CD4-positive, alpha-beta T cell treated with Interleukin-21 for 1 hour (primary cell): ENCODE measurements around the gene THOP1.
A peak's percentile ranks its signal among the peaks of the same experiment; 100 is the strongest.

Experiments used
- DNase-seq: peaks from one replicate; pipeline ENCODE4 v3.0.0-alpha.2; 2020

THOP1 gene

DNA sequence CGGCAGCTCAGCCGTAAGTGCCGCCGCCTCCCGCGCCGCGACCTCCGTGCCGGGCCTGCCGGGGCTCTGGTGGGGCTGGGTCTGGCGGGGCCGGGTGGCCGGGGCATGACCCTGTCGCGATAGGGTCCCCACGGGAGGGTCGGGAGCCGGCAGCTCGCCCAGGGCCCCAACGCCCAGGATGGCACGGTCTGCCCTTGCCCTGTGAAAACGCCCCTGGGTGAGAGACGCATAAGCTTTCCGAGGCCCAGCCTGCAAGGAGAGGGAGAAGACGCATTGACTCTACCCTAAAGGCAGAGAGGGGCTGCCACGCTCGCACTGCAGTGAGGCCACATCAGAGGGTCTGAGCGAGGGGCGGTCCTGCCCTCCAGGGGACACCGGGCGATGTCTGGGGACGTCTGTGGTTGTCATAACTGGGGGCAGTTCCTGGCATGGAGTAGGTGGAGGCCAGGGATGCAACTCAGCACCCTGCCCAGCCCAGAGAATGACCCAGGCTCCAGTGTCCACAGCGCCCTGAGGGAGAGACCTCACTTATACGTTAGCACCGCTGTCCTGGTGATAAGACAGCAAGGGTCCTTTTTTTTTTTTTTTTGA is 34.9 kb downstream of the THOP1 start:
- no peak for DNase-seq

DNA sequence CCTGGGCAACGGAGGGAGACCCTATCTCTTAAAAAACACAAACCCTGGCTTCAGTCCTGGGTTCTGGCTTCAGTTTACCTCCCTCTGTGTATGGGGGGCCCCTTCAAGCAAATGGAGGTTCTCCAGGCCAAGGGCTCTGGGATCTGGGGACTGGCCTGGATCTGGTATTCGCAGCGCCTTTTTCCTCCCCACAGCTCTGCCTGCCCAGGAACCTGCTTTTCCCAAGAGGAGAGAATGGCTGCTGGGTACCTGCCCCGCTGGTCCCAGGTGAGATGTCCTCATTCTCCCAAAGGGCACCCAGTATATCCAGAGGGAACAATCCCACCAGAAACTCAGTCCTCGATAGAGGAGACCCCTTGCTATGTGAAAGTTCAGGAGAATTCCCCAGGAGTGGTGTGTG is 37.5 kb downstream of the THOP1 start:
- no peak for DNase-seq

DNA sequence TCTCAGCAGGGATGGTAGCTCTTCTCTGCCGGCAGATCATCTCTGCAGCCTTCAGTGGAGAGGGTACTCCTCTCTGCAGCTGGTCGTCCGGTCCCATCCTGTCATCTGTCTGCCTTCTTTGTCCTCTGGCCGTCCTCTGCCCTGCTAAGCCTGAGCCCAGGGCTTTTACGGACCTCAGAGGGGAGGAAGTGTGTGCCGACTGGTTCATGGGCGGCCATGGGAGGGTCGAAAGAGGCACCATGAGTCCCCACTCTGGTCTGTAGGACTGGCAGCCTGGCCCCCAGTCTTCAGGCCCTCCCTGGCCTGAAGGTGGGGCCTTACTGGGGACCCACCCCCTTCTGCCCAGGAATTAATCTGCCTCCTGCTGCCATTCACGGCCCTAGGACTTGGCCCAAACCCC is 38.3 kb downstream of the THOP1 start:
- no peak for DNase-seq

DNA sequence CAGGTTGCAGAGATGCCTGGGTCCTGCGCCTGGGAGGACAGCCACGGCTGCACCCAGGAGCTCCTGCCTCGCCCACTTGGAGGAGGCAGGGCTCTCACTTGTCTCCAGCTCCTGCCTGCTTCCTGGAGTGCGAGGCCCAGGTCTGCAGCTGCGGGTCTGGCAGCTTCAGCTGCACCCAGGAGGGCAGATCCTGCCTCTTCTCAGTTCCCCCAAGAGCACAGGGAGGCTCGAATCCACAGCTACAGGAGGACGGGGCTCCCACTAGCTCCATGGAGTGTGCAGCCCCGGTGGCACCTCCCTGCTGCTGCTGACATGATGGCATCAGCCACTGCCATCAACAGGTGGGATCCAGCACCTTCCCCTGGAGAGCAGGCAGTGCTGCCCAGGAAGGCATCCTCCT is 38.8 kb downstream of the THOP1 start:
- DNase-seq: no peak

DNA sequence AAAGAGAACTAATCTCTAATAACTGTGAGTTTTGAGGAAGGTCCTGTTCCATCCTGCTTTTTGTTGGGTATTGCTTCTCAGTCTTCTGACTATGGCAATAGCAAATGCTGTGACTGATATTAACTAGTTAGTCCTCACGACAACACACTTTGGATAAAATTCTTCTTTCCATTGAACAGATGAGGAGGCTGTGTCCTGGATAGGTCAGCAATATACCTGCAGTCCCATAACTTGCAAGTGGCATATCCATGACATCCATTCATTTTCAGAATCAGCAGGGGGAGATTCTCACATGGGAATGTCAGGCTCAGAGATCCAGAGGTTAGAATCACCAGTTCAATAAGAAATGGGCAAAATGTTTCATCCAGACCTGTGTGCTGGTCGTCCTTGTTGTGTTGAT is 41.7 kb downstream of the THOP1 start:
- no peak for DNase-seq

DNA sequence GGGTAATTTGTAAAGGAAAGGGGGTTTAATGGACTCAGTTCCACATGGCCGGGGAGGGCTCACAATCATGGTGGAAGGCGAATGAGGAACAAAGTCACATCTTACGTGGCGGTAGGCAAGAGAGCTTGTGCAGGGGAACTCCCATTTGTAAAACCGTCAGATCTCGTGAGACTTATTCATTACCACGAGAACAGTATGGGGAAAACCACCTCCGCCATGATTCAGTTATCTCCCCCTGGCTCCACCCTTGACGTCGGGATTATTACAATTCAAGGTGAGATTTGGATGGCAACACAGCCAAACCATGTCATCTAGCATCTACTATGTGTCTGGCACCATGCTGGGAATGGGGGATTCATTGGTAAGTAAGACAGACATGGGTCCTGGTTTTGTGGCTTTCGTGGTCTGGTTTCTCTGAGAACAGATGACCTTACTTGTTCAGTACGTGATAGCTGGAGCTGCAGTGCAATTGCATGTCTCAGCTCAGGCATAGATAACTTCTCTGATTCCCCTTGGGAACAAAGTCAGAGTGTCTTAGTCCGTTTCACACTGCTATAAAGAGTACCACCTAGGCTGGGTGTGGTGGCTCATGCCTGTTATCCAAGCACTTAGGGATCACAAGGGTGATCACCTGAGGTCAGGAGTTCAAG is 42.7 kb downstream of the THOP1 start:
- DNase-seq: no peak

DNA sequence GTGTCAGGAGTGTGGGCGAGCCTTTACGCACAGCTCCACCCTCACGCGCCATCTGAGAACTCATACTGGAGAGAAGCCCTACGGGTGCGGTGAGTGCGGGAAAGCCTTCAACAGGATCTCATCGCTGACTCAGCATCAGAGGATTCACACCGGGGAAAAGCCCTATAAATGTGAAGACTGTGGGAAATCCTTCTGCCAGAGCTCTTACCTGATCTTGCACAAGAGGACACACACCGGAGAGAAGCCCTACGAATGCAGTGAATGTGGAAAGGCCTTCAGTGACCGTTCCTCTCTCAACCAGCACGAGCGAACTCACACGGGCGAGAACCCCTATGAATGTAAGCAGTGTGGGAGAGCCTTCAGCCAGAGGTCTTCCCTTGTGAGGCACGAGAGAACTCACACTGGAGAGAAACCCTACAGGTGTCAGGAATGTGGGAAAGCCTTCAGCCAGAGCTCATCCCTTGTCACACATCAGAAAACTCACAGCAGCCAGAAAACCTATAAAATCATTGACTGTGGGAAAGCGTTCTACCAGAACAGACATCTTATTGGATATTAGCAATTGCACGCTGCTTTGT is 49.1 kb downstream of the THOP1 start:
- no peak for DNase-seq

DNA sequence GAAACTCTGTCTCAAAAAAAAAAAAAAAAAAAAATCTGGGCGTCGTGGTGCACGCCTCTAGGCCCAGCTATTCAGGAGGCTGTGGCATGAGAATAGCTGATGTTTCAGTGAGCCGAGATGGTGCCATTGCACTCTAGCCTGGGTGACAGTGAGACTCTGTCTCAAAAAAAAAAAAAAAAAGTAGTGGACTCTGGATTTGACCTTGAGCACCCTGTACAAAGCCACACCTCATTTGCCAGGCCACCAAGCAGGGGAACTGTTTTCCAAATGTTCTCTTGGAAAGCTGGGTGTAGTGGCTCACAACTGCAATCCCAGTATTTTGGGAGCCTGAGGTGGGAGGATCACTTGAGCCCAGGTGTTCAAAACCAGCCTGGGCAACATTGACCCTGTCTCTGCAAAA is 52.1 kb downstream of the THOP1 start:
- no peak for DNase-seq

DNA sequence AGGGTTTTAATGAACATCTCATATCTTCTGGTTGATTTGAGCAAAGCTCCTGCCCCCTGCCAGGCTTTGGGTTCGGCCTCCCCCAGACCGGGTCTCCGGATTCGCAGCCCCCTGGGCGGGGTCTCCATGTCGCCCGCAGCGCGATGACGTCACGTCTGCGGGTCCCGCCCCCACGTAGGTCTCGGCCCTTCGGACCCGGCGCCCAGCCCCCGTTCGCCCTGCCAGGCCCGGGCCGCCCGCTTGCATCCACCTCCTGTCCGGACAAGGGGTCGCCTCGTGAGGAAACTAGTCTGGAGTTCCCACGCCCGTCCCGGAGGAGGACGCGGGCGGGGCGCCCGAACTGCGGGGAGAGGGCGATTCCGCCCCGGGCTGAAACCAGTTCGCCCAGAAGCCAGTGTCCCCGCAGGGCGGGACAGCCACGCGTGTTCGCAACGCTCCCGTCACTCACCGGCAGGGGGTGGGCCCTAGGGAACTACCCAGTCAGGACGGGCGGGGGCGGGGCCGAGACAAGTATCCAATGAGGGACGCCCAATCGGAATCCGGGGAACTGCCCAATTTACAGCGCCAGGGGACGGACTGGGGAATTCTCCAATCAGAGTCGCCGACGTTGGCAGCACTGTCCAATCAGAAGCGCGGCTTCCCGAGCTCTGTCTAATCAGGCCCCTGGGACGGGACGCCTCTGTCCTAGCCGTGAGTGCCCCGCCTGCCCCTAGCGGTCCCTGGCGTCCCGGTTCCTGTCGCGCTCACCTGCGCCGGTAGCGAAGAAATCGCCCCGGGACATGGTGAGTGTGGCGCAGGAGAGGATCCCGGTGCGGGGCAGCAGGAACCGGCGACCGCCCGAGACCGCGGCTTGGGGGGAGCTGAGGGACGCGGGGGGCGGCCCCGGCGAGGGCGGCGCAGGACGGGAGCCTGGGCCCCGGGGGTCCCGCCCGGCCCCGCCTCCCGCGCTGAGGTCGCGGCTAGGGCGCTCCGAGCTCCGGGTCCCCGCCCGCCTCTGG is 55.8 kb downstream of the THOP1 start, which contains the start of gene ZNF555:
Gene ZNF555 (plus strand): TSS at position 682 of the 998 bp plus-strand sequence. CDS start 98 bp downstream, at position 780.
- peak; percentile 99 for DNase-seq

DNA sequence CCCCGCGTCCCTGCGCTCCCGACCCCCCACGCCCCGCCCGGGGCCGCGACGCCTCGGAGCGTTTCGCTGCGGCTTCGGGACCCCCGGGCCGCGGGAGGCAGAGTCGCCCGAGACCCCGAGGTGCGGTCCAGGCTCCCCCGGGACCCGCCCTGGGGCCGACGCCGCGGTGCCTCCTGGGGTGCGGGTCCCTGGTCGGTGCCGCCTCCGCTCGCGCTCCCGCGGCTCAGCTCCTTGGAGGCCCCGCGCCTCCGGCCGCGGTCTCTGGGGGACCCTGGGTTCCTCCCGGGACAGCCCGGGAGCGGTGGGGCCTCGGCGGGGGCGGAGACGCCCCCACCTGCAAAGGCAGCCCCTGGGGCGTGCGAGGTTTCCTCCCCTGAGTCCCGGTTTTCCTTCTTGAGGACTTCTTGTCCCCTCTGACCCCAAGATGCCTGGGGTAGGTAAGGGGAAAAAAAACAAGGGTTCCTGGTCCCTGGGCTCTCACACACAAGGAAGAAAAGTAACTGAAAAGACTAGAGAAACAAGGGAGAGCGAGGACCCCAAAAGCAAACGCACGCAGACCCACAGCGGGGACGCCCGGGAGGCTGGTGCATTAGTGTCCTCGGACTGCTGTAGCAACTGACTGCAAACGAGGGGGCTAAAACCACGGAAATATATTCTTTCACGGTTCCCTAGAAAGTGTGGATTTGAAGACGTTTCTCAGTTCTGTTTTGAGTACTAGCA is 56.7 kb downstream of the THOP1 start:
- DNase-seq: no peak

DNA sequence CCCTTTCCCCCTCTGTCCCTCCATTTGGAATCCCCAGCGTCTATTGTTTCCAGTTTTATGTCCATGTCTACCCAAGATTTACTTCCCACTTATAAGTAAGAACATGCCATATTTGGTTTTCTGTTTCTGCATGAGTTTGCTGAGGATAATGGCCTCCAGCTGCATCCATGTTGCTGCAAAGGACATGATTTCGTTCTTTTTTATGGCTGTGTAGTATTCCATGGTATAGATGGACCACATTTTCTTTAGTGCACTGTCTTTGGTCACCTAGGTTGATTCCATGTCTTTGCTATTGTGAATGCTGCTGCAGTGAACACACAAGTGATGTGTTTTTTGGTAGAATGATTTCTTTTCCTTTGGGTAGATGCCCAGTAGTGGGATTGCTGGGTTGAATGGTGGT is 59.8 kb downstream of the THOP1 start:
- no peak for DNase-seq

DNA sequence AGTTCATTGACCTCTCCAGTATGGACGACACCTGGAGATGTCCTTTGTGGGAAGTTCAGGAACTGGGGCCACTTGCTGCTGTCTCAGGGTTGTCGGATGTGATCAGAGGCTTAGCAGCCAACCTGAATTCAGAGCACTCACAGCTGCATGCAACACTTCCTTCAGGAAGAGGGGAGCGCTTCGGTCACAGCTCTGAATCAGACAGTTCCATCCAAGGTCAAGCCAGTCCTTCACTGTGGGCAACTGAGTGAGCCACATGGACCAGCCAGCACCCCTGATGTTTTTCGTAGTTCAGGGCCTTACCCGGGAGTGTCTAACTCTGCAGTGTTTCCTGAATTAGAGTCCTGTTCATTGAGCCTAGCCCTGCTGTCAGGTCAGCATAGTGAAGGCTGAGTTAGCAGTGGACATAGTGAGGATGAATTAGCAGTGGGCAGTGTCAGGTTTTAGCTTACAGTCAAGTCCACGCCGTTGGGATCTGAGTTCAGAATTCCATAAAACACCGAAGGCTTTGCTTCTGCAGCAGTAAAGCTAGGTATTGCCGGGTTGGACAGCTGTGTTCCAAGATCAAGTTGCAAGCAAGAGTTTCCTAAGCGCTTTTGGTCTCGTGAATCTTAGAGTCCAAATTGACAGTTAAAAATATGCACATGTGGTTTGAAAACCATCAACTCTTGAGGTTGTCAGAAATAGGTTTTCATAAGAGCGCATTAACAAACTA is 61.0 kb downstream of the THOP1 start:
- DNase-seq: no peak

DNA sequence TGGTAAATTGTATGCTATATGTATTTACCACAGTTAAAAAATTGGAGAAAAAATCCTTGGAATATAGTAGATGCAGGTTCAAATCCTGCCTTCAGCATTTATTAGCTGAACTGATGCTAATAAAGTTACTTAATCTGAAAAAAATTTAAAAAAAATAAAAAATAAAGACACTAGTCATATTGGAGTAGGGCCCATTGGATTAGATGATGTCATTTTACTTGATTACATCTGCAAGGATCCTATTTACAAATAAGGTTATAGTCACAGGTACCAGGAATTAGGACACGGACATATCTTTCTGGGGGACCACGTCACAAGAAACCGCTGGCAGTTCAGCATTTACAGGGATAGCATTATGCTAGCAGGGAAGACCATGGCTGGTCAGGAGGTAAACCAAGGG is 62.2 kb downstream of the THOP1 start:
- no peak for DNase-seq

DNA sequence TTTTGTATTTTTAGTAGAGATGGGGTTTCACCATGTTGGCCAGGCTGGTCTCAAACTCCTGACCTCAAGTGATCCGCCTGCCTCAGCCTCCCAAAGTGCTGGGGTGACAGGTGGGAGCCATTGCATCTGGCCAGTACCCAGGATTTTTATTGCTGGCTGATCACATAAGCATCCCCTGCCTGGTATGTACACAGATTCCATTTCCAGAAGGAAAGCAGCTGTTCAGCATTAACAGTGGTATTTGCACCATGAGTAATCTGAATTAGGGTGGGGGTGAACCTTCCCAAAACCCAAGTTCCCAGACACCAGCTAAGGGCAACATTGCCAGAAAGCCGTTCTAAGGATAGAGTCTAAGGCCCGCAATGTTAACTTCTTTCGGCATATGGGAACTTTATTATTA is 63.3 kb downstream of the THOP1 start:
- DNase-seq: no peak

DNA sequence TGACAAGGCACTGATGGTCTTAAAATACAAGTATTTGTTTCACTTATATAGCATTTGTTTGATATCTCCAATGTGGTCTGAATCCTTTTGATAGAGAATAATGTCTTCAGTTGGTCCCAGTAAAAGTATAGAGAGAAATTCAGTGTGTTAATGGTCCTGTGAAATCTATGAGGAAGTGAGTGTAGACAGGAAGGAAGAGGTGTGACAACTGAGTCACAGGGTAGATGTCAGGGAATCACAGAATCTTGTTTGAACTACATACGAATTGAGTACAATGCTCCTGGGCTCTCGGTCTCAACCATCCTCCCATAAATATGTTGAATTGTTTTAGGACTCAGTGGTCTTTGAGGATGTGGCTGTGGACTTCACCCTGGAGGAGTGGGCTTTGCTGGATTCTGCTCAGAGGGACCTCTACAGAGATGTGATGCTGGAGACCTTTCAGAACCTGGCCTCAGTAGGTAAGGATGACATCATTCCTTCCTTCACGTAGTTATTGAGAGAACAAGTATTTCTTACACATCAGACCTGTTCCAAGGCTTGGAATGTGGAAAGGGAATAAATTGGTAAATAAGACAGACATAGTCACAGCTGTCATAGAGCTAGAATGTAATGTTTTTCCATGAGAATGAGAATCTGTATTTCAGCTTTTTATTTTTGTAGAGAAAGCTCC is 65.1 kb downstream of the THOP1 start:
- DNase-seq: no peak

DNA sequence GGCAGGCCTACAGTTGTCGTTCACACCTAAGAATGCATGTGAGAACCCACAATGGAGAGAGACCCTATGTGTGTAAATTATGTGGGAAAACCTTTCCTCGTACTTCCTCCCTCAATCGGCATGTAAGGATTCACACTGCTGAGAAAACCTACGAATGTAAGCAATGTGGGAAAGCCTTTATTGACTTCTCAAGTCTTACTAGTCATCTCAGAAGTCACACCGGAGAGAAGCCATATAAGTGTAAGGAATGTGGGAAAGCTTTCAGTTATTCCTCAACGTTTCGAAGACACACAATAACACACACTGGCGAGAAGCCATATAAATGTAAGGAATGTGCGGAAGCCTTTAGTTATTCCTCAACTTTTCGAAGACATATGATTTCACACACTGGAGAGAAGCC is 67.3 kb downstream of the THOP1 start:
- no peak for DNase-seq

DNA sequence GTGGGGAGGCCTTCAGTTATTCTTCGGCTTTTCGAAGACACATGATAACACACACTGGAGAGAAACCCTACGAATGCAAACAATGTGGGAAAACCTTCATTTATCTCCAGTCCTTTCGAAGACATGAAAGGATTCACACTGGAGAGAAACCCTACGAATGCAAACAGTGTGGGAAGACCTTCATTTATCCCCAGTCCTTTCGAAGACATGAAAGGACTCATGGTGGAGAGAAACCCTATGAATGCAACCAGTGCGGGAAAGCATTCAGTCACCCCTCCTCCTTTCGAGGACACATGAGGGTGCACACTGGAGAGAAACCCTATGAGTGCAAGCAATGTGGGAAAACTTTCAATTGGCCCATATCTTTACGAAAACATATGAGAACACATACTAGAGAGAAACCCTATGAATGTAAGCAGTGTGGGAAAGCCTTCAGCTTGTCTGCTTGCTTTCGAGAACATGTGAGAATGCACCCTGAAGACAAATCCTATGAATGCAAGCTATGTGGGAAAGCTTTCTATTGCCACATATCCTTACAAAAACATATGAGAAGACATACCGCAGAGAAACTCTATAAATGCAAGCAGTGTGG is 67.8 kb downstream of the THOP1 start:
- no peak for DNase-seq

DNA sequence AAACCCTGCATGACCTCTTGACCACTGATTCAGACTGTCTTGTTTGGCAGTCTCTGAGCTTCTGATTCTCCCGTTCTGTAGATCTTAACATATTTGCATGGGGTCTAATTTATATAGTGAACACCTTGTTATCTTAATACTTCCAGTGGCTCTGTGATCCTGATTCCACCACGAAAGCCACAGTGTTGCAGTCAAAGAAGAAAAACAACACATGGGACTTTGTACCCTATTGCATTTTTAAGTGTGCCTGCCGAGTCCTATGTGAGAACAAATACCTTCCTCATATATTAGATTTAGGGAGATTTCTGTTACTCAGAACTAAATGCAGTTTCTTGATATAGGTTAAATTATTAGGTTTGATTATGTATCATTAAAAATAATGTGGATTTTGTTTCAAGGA is 69.5 kb downstream of the THOP1 start:
- DNase-seq: no peak

DNA sequence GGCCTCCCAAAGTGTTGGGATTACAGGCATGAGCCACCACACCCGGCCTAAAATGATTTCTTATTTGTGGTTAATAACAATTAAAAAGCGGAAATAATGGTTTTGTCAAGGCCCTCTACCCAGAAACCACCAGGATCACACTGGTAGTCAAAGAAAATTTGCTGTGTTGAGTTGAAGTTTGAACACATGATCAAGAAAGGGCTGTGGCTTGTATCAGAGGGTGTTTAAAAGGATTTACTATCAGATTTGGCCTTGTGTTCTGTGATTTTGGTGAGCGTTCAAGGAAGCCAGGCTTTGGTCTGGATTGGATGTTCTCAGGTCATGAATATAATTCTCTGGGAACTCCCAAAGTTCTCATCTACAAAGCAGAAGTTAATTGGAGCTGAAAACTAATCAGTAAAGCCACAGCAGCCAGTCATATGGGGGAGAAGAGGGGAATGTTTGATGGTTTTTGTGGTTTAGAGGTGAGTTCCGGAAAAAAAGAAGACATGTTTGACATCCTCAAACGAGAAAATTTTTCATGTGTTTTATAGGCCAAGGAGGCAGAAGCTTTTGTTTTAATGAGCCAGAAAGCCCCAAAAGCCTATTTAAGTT is 71.3 kb downstream of the THOP1 start:
- DNase-seq: peak; percentile 60

DNA sequence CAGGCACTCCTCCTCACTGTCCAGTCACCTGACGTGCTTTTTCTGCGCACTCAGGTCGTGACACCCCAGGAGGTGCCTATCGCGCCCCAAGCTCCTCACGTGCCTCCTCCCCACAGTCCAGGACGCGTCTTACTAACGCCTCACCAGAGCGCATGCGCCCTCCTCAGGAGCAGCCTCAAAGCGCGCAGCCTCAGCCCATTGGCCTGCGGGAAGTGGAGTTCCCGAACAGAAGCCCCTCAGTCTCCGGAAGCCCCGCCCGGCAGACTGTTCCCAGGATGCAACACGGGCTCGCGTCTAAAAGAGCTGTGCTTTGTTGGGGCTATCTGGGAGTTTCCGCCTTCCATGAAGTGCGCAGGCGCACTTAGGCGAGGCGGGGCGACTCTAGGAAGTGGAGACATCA is 73.6 kb downstream of the THOP1 start:
- no peak for DNase-seq

DNA sequence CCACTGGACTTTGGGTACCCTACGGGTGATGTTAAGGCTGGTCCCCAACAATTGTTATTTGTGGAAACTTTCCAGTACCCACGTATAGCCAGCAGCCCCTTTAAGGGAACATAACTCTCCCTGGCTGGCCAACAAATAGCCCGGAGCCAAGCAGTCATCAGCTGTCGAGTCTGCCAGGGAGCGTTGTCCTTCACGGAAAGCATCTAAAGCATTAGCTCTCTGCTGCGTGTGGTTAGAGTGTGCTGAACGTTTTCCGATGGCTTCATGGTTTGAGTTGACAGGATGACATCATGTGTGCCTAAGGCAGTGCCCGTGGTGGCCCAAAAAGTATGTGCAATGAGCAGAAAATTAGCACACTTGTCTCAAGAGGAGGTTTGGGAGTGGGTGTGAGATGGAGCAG is 78.5 kb downstream of the THOP1 start:
- no peak for DNase-seq
